Upper lobe of left lung (tissue), 6 donors: ENCODE measurements around the gene PEPD. TPM values are rescaled to one million over a fixed set of nuclear protein-coding genes. Genes with fewer than 3 reads are reported as not detected.
A peak's percentile ranks its signal among the peaks of the same experiment; 100 is the strongest.

Experiments used
- ATAC-seq, 2 donors: fragments of 200-7000 bp; cut with Tn5 transposase; one replicate each; pipeline ENCODE4 v1.9.1; 2022; ENCODE audit warnings: mild to moderate bottlenecking in 2 of 2, moderate library complexity in 2 of 2; ENCODE audit not compliant: low FRiP score in 2 of 2
- DNase-seq, 2 donors: peaks; one replicate each; pipeline ENCODE4 v3.0.0-alpha.2; 2019 to 2020
- H3K27ac ChIP-seq, 4 donors: fragments of 200-600 bp; sonication (generic); one replicate each; pipeline ENCODE4 v1.5.1; 2016 to 2019
- H3K27me3 ChIP-seq, 4 donors: fragments of 200-600 bp; sonication (generic); one replicate each; pipeline ENCODE4 v1.5.1; 2017 to 2019
- H3K36me3 ChIP-seq, 4 donors: fragments of 200-600 bp; sonication (generic); one replicate each; pipeline ENCODE4 v1.5.1; 2016 to 2019
- H3K4me1 ChIP-seq, 4 donors: fragments of 200-600 bp; sonication (generic); one replicate each; pipeline ENCODE4 v1.5.1; 2018 to 2019
- H3K4me3 ChIP-seq, 4 donors: fragments of 200-600 bp; sonication (generic); one replicate each; pipeline ENCODE4 v1.5.1; 2017 to 2019; ENCODE audit warnings: mild to moderate bottlenecking in 2 of 4, moderate library complexity in 1 of 4
- H3K9me3 ChIP-seq, 4 donors: fragments of 200-600 bp; sonication (generic); one replicate each; pipeline ENCODE4 v1.5.1; 2018 to 2019
- CTCF ChIP-seq, 6 experiments: fragments of 450-650 bp in 4 of 6; fragments of 200-600 bp in 2 of 6; sonication (generic) in 2 of 6; IDR thresholded peaks; one replicate each; pipeline ENCODE4 v1.5.1; 2016 to 2019; ENCODE audit warnings: antibody characterized with exemption in 6 of 6
- EP300 ChIP-seq, 4 donors: sonication (generic); formaldehyde crosslinking; IDR thresholded peaks; one replicate each; pipeline ENCODE4 v1.5.1; 2017; ENCODE audit warnings: antibody characterized with exemption in 4 of 4, control low read depth in 2 of 4
- POLR2A ChIP-seq, 4 donors: fragments of 450-650 bp; IDR thresholded peaks; one replicate each; pipeline ENCODE4 v1.5.1; 2016 to 2017; ENCODE audit warnings: antibody characterized with exemption in 4 of 4, mild to moderate bottlenecking in 2 of 4
- POLR2AphosphoS5 ChIP-seq, 2 donors: sonication (generic); formaldehyde crosslinking; IDR thresholded peaks; one replicate each; pipeline ENCODE4 v1.5.1; 2017; ENCODE audit warnings: antibody characterized with exemption in 2 of 2
- WGBS, 2 donors: methylation state at CpG; one replicate each; pipeline ENCODE4 v1.1.5; 2017 to 2018; 5-methylcytosine and 5-hydroxymethylcytosine counted together
- total RNA-seq, 6 donors: library from RNA; depleted of rRNA in 4 of 6; stranded (reverse); fragments of >200 nt in 4 of 6; gene quantifications; one replicate each; pipeline versions ENCODE4 v1.1.0 to v1.2.1, GENCODE V29; 2016 to 2021
- donor health status: DM: no; HTN: no; CAD: no; lungs with moderate emphysema.
- donor health status: DM: no; HTN: yes; CAD: no; lungs with severe emphysema.

PEPD gene
- total RNA-seq, 6 donors from 2014 or later = 30.4 to 106 (median 80.6) TPM

GRCh38 chr19:33486936-33487811, 34.4 kb downstream of the PEPD start:
- WGBS, 2 donors = 89 to 93% methylated on average over 20 to 21 of the region's 23 CpGs
- H3K4me1 ChIP-seq = no peaks in the 10 kb centered on the region
- ATAC-seq (no peak), DNase-seq (no peak)
- H3K27ac ChIP-seq = no peak overlapping the region
- H3K9me3 ChIP-seq = peaks cover 4 to 13% (median 6%) of the 10 kb centered on the region in 4 donors
- TF ChIP-seq POLR2AphosphoS5 (IDR thresholded peaks at IDR 0.05) = no peak
- no peak for TF ChIP-seq CTCF (IDR thresholded peaks at IDR 0.05)
- TF ChIP-seq EP300 (IDR thresholded peaks at IDR 0.05) = no peak
- TF ChIP-seq POLR2A (IDR thresholded peaks at IDR 0.05) = no peak
- H3K36me3 ChIP-seq = peaks cover 0 to 19% (median 6%) of the 10 kb centered on the region in 4 donors
- H3K4me3 ChIP-seq = no peak overlapping the region
- no peaks in the 10 kb centered on the region for H3K27me3 ChIP-seq

GRCh38 chr19:33486407-33486806, 35.2 kb downstream of the PEPD start:
- H3K9me3 ChIP-seq = peaks cover 4 to 13% (median 6%) of the 10 kb centered on the region in 4 donors

GRCh38 chr19:33484226-33484774, 37.3 kb downstream of the PEPD start:
- Histone ChIP-seq H3K9me3 (peaks cover 4 to 13% (median 6%) of the 10 kb centered on the region in 4 donors), H3K27me3 (no peaks in the 10 kb centered on the region), H3K27ac (no peak overlapping the region), H3K4me1 (no peaks in the 10 kb centered on the region), H3K4me3 (no peak overlapping the region), H3K36me3 (peaks cover 0 to 19% (median 4%) of the 10 kb centered on the region in 4 donors)
- ATAC-seq (no peak), DNase-seq (no peak)
- TF ChIP-seq POLR2A (IDR thresholded peaks at IDR 0.05) (no peak), EP300 (IDR thresholded peaks at IDR 0.05) (no peak), CTCF (IDR thresholded peaks at IDR 0.05) (no peak), POLR2AphosphoS5 (IDR thresholded peaks at IDR 0.05) (no peak)
- 95 to 100% methylated on average over 8 of the region's 8 CpGs for WGBS, 2 donors

More at GRCh38 chr19:33486407-33486806, 35.2 kb downstream of the PEPD start:
- TF ChIP-seq EP300 (IDR thresholded peaks at IDR 0.05) (no peak), POLR2AphosphoS5 (IDR thresholded peaks at IDR 0.05) (no peak), CTCF (IDR thresholded peaks at IDR 0.05) (no peak), POLR2A (IDR thresholded peaks at IDR 0.05) (no peak)
- ATAC-seq = peak in 1 of 2 donors; percentile 34
- DNase-seq = no peak
- Histone ChIP-seq H3K36me3 (peaks cover 0 to 19% (median 6%) of the 10 kb centered on the region in 4 donors), H3K4me1 (no peaks in the 10 kb centered on the region), H3K27me3 (no peaks in the 10 kb centered on the region), H3K4me3 (no peak overlapping the region), H3K27ac (no peak overlapping the region)
- 73 to 87% methylated on average over 3 to 8 of the region's 8 CpGs for WGBS, 2 donors

- H3K4me3 ChIP-seq = no peak overlapping the region
- no peak for TF ChIP-seq POLR2A (IDR thresholded peaks at IDR 0.05)
- TF ChIP-seq POLR2AphosphoS5 (IDR thresholded peaks at IDR 0.05) = no peak
- TF ChIP-seq EP300 (IDR thresholded peaks at IDR 0.05) = no peak
- no peak for TF ChIP-seq CTCF (IDR thresholded peaks at IDR 0.05)
- DNase-seq (no peak), ATAC-seq (no peak)
- peaks cover 4 to 13% (median 6%) of the 10 kb centered on the region in 4 donors for H3K9me3 ChIP-seq
- no peak overlapping the region for H3K27ac ChIP-seq
- H3K4me1 ChIP-seq = no peaks in the 10 kb centered on the region
- peaks cover 0 to 10% (median 6%) of the 10 kb centered on the region in 4 donors for H3K36me3 ChIP-seq
- no peaks in the 10 kb centered on the region for H3K27me3 ChIP-seq
- 82 to 84% methylated on average over 3 of the region's 3 CpGs for WGBS, 2 donors
These were observed 39.1 kb downstream of the PEPD start for GRCh38 chr19:33482476-33482875.
